GM10248 (cell line): ENCODE results near the gene GPR108.

Experiments
- CTCF ChIA-PET: fragments of 300-600 bp; sonication (Branson Sonifier 250); formaldehyde crosslinking; extraction: SDS; loops from one replicate; lab custom pipeline; 2021; ENCODE audit warnings: antibody characterized with exemption; lab: Yijun Ruan, JAX
- POLR2A ChIA-PET: fragments of 350-650 bp; sonication (Branson Sonifier 250); formaldehyde crosslinking; extraction: SDS; loops from one replicate; lab custom pipeline; 2020; ENCODE audit warnings: antibody characterized with exemption; lab: Yijun Ruan, JAX
- DNase-seq: peaks from one replicate; pipeline ENCODE4 v3.0.0; 2012; ENCODE audit errors: extremely low spot score
- CTCF ChIP-seq: IDR thresholded peaks from 2 replicates; pipeline ENCODE4 v1.5.1; 2012; ENCODE audit warnings: mild to moderate bottlenecking, low read depth; ENCODE audit errors: extremely low read depth, missing control alignments, control extremely low read depth

The GPR108 gene

GRCh38 chr19:6707011-6707657 lies 30.2 kb downstream of the GPR108 start:
- ChIA-PET CTCF (no interaction called here), POLR2A (no interaction called here)
- TF ChIP-seq CTCF = no peak
- DNase-seq = no peak

GRCh38 chr19:6706633-6706958 lies 30.8 kb downstream of the GPR108 start:
- POLR2A ChIA-PET = no interaction called here
- DNase-seq = no peak
- TF ChIP-seq CTCF = no peak
- CTCF ChIA-PET = no interaction called here

- no peak for DNase-seq
- POLR2A ChIA-PET = no interaction called here
- CTCF ChIA-PET = interaction anchor here (2.2 kb wide), 1 partner anchor 10 kb away, joined by 5 read pairs; no protein-coding TSS in a partner anchor
- TF ChIP-seq CTCF = no peak
Observed at GRCh38 chr19:6705931-6706632, 31.3 kb downstream of the GPR108 start.

- ChIA-PET CTCF (interaction anchor here (1.1 kb wide), 1 partner anchor 10 kb away, joined by 3 read pairs; no protein-coding TSS in a partner anchor), POLR2A (no interaction called here)
- DNase-seq = no peak
- no peak for TF ChIP-seq CTCF
Observed at GRCh38 chr19:6700586-6701316, 36.6 kb downstream of the GPR108 start.

- no peak for DNase-seq
- CTCF ChIA-PET = no interaction called here
- POLR2A ChIA-PET = no interaction called here
- no peak for TF ChIP-seq CTCF
Observed at GRCh38 chr19:6699935-6700334, 37.4 kb downstream of the GPR108 start.

- CTCF ChIA-PET = no interaction called here
Observed at GRCh38 chr19:6697291-6697690, 40.1 kb downstream of the GPR108 start.

More at GRCh38 chr19:6697291-6697690, 40.1 kb downstream of the GPR108 start:
- TF ChIP-seq CTCF = no peak
- POLR2A ChIA-PET = no interaction called here
- DNase-seq = no peak
